Heart left ventricle (tissue), 16 donors: ENCODE measurements around the gene KCNQ1. TPM values are rescaled to one million over a fixed set of nuclear protein-coding genes. Genes with fewer than 3 reads are reported as not detected.
A peak's percentile ranks its signal among the peaks of the same experiment; 100 is the strongest.

Experiments used
- ATAC-seq, 4 donors: fragments of 200-7000 bp; cut with Tn5 transposase; one replicate each; pipeline ENCODE4 v1.9.1; 2020 to 2022; ENCODE audit warnings: moderate library complexity in 4 of 4, mild to moderate bottlenecking in 3 of 4, moderate number of reproducible peaks in 1 of 4
- DNase-seq, 5 donors: peaks; one replicate each; pipeline ENCODE4 v3.0.0-alpha.2; 2020
- H3K27ac ChIP-seq, 12 donors: fragments of 200-600 bp; sonication (generic) in 4 of 12; one replicate each; pipeline versions ENCODE4 v1.5.0 to v1.8.0; 2016 to 2022; ENCODE audit warnings: mild to moderate bottlenecking in 2 of 12
- H3K27me3 ChIP-seq, 9 donors: fragments of 200-600 bp; sonication (generic) in 2 of 9; one replicate each; pipeline versions ENCODE4 v1.5.1 to v1.8.0; 2016 to 2022; ENCODE audit warnings: mild to moderate bottlenecking in 3 of 9
- H3K36me3 ChIP-seq, 9 donors: fragments of 200-600 bp; sonication (generic) in 2 of 9; one replicate each; pipeline versions ENCODE4 v1.5.0 to v1.8.0; 2018 to 2022; ENCODE audit warnings: mild to moderate bottlenecking in 2 of 9
- H3K4me1 ChIP-seq, 12 donors: fragments of 200-600 bp; sonication (generic) in 4 of 12; one replicate each; pipeline versions ENCODE4 v1.5.0 to v1.8.0; 2016 to 2022; ENCODE audit warnings: mild to moderate bottlenecking in 3 of 12
- H3K4me3 ChIP-seq, 12 donors: fragments of 200-600 bp; sonication (generic) in 4 of 12; one replicate each; pipeline versions ENCODE4 v1.5.0 to v1.8.0; 2017 to 2022; ENCODE audit warnings: mild to moderate bottlenecking in 9 of 12, moderate library complexity in 4 of 12
- H3K9me3 ChIP-seq, 12 donors: fragments of 200-600 bp; sonication (generic) in 4 of 12; one replicate each; pipeline versions ENCODE4 v1.5.0 to v1.8.0; 2016 to 2022; ENCODE audit warnings: mild to moderate bottlenecking in 1 of 12
- CTCF ChIP-seq, 12 donors: fragments of 200-600 bp; sonication (generic) in 4 of 12; IDR thresholded peaks; one replicate each; pipeline versions ENCODE4 v1.5.0 to v1.8.0; 2018 to 2022; ENCODE audit warnings: antibody characterized with exemption in 12 of 12, mild to moderate bottlenecking in 5 of 12
- POLR2A ChIP-seq, 2 donors: fragments of 450-650 bp; IDR thresholded peaks; one replicate each; pipeline ENCODE4 v1.6.1; 2017; ENCODE audit warnings: antibody characterized with exemption in 2 of 2, mild to moderate bottlenecking in 2 of 2, moderate library complexity in 2 of 2
- WGBS, 4 donors: extraction: QIAGEN DNeasy Blood & Tissue Kit in 2 of 4; methylation state at CpG; one replicate each; pipeline versions ENCODE4 v1.1.5 to v1.1.7; 2013 to 2018; 5-methylcytosine and 5-hydroxymethylcytosine counted together
- intact Hi-C, 10 donors: fragments of 100-400 bp; cut with DNase I; formaldehyde crosslinking; loops; one replicate each; pipeline versions ENCODE4 v1.11.1 to v1.14.2; 2022
- polyA plus RNA-seq, 2 donors: library from polyadenylated mRNA; stranded (reverse); fragments of 200-250 nt; gene quantifications; one replicate each; pipeline ENCODE4 v1.2.3, GENCODE V29; 2013
- total RNA-seq, 9 donors: library from RNA; depleted of rRNA in 2 of 9; stranded (reverse); fragments of >200 nt in 2 of 9; fragmentation: NEBNext Ultra II Directional in 3 of 9; extraction: Animal tissue kit (Norgen Biotek cat#: 25700) in 3 of 9; gene quantifications; one replicate each; pipeline versions ENCODE4 v1.1.0 to v1.2.4, GENCODE V29; 2016 to 2023
- donor health status: ischemic (EF 13 %, LVEDD 7.1; RV severe dilation, severe dysfunction).
- donor health status: healthy with polysubstance abuse.
- donor health status: DM: no; HTN: yes; CAD: no.
- donor health status: DM: no; HTN: no; CAD: no.
- donor health status: ischemic (EF 25% LVEDD 6.9; RV normal size, moderate dysfunction).
- donor health status: ischemic (EF 25% LVEDD 5.7; RV mildly dilated, moderate dysfunction).
- donor health status: healthy.
- donor health status: DM: yes; HTN: yes; CAD: no.
- donor health status: ischemic (EF 35%, LVEDD 5.7; RV mildly dilated, moderate dysfunction).
- donor health status: nonischemic (EF 11% LVEDD 7.7; RV severe dilation, severe dysfunction).
- donor health status: DM: yes; HTN: yes; CAD: no.
- donor health status: PGD.
- donor health status: ischemic (EF 29% LVEDD 5.4; RV normal size, mild dysfunction).
- donor health status: nonischemic (EF 23%, LVEDD 6.1; RV moderate dilation, normal function).

KCNQ1 gene
- total and polyA plus RNA-seq, 11 donors = 18.6 to 42.4 (median 31.4) TPM

GRCh38 chr11:2877474-2877873 lies 432.7 kb downstream of the KCNQ1 start:
- 84 to 92% (median 86%) methylated on average over 6 of the region's 6 CpGs for WGBS, 4 donors
- Histone ChIP-seq H3K4me3 (no peak overlapping the region), H3K36me3 (no peaks in the 10 kb centered on the region), H3K4me1 (peaks cover 0 to 11% (median 2%) of the 10 kb centered on the region in 12 donors), H3K27ac (no peak overlapping the region), H3K27me3 (peaks cover 0 to 4% (median 0%) of the 10 kb centered on the region in 9 donors), H3K9me3 (peaks cover 0 to 16% (median 0%) of the 10 kb centered on the region in 12 donors)
- no peak for TF ChIP-seq POLR2A (IDR thresholded peaks at IDR 0.05)
- intact Hi-C loops = loop anchor here in 2 of 10 donors (5.0 to 10.0 kb wide), 2 partner anchors 35 to 63 kb away; no protein-coding TSS in a partner anchor
- ATAC-seq (no peak), DNase-seq (no peak)

GRCh38 chr11:2878782-2879181 lies 434.0 kb downstream of the KCNQ1 start:
- no peak for TF ChIP-seq POLR2A (IDR thresholded peaks at IDR 0.05)
- H3K9me3 ChIP-seq = peaks cover 0 to 16% (median 0%) of the 10 kb centered on the region in 12 donors
- no peak for ATAC-seq
- H3K27ac ChIP-seq = no peak overlapping the region
- H3K4me3 ChIP-seq = no peak overlapping the region
- DNase-seq = no peak
- 95 to 97% (median 96%) methylated on average over 2 to 8 of the region's 8 CpGs for WGBS, 4 donors
- intact Hi-C loops = loop anchor here in 2 of 10 donors (5.0 to 10.0 kb wide), 2 partner anchors 36 to 64 kb away; no protein-coding TSS in a partner anchor
- peaks cover 0 to 20% (median 9%) of the 10 kb centered on the region in 12 donors for H3K4me1 ChIP-seq
- H3K27me3 ChIP-seq = peaks cover 0 to 6% (median 0%) of the 10 kb centered on the region in 9 donors
- peaks cover 0 to 4% (median 0%) of the 10 kb centered on the region in 9 donors for H3K36me3 ChIP-seq

- intact Hi-C loops = loop anchor here in 7 of 10 donors (5.0 to 10.0 kb wide), 7 partner anchors 43 to 196 kb away; partner anchors contain the start of gene KCNQ1OT1 (in 4 of the 7)
- TF ChIP-seq POLR2A (IDR thresholded peaks at IDR 0.05) (no peak), CTCF (IDR thresholded peaks at IDR 0.05) (no peak)
- Histone ChIP-seq H3K9me3 (peaks cover 0 to 9% (median 0%) of the 10 kb centered on the region in 12 donors), H3K4me3 (no peak overlapping the region), H3K27me3 (peaks cover 0 to 14% (median 0%) of the 10 kb centered on the region in 9 donors), H3K4me1 (peaks cover 0 to 28% (median 12%) of the 10 kb centered on the region in 12 donors), H3K27ac (no peak overlapping the region), H3K36me3 (peaks cover 0 to 4% (median 0%) of the 10 kb centered on the region in 9 donors)
- DNase-seq (no peak), ATAC-seq (no peak)
- WGBS, 4 donors = 80 to 87% (median 82%) methylated on average over 7 of the region's 7 CpGs
These were observed 435.8 kb downstream of the KCNQ1 start for GRCh38 chr11:2880646-2881045.

GRCh38 chr11:2881076-2881980 lies 436.5 kb downstream of the KCNQ1 start:
- no peak for ATAC-seq
- intact Hi-C loops = loop anchor here in 7 of 10 donors (5.0 to 10.0 kb wide), 7 partner anchors 44 to 197 kb away; partner anchors contain the start of gene KCNQ1OT1 (in 4 of the 7)
- peaks cover 0 to 4% (median 0%) of the 10 kb centered on the region in 9 donors for H3K36me3 ChIP-seq
- peaks cover 0 to 31% (median 14%) of the 10 kb centered on the region in 12 donors for H3K4me1 ChIP-seq
- H3K9me3 ChIP-seq = peaks cover 0 to 9% (median 0%) of the 10 kb centered on the region in 12 donors
- peak overlapping the region in 1 of 12 donors; percentile 18 for H3K4me3 ChIP-seq
- WGBS, 4 donors = 83 to 90% (median 85%) methylated on average over 11 to 19 of the region's 19 CpGs
- TF ChIP-seq CTCF (IDR thresholded peaks at IDR 0.05) (no peak), POLR2A (IDR thresholded peaks at IDR 0.05) (no peak)
- DNase-seq = no peak
- peaks cover 0 to 14% (median 0%) of the 10 kb centered on the region in 9 donors for H3K27me3 ChIP-seq
- peak overlapping the region in 6 of 12 donors; percentile 9 to 78 (median 28) for H3K27ac ChIP-seq
